Activated CD4-positive, alpha-beta T cell treated with anti-CD3 and anti-CD28 coated beads for 4 hours (primary cell): ENCODE measurements around the gene CAB39.
A peak's percentile ranks its signal among the peaks of the same experiment; 100 is the strongest.

Experiments
- DNase-seq, 2 donors: peaks; one replicate each; pipeline ENCODE4 v3.0.0-alpha.2; 2020

The CAB39 gene

GRCh38 chr2:230823264-230823964 is 110.8 kb downstream of the CAB39 start:
- DNase-seq: no peak

- DNase-seq: peak; percentile 47 to 61
These were observed 111.8 kb downstream of the CAB39 start for GRCh38 chr2:230824406-230824978.

- no peak for DNase-seq
These were observed 112.7 kb downstream of the CAB39 start for GRCh38 chr2:230825354-230825753.

- DNase-seq: no peak
These were observed 115.2 kb downstream of the CAB39 start for GRCh38 chr2:230827774-230828271.

- DNase-seq: no peak
These were observed 115.8 kb downstream of the CAB39 start for GRCh38 chr2:230828272-230828961.

- DNase-seq: no peak
These were observed 116.7 kb downstream of the CAB39 start for GRCh38 chr2:230829293-230829692.

- no peak for DNase-seq
These were observed 117.3 kb downstream of the CAB39 start for GRCh38 chr2:230829959-230830358.

GRCh38 chr2:230830428-230830827 is 117.8 kb downstream of the CAB39 start:
- no peak for DNase-seq

GRCh38 chr2:230840301-230840700 is 127.7 kb downstream of the CAB39 start:
- DNase-seq: no peak

GRCh38 chr2:230842473-230842872 is 129.8 kb downstream of the CAB39 start:
- no peak for DNase-seq

- DNase-seq: no peak
These were observed 130.5 kb downstream of the CAB39 start for GRCh38 chr2:230843132-230843531.

GRCh38 chr2:230846360-230846759 is 133.7 kb downstream of the CAB39 start:
- DNase-seq: no peak

- peak; percentile 88 to 91 for DNase-seq
These were observed 135.3 kb downstream of the CAB39 start for GRCh38 chr2:230847883-230848388.

- DNase-seq: peak; percentile 59 to 75
These were observed 137.2 kb downstream of the CAB39 start for GRCh38 chr2:230849633-230850357.

GRCh38 chr2:230850358-230850658 is 137.7 kb downstream of the CAB39 start:
- DNase-seq: no peak

GRCh38 chr2:230852113-230852512 is 139.5 kb downstream of the CAB39 start:
- DNase-seq: no peak

- no peak for DNase-seq
These were observed 149.1 kb downstream of the CAB39 start for GRCh38 chr2:230861552-230862255.

GRCh38 chr2:230862292-230862691 is 149.7 kb downstream of the CAB39 start:
- DNase-seq: no peak

GRCh38 chr2:230863031-230863430 is 150.4 kb downstream of the CAB39 start:
- no peak for DNase-seq

- DNase-seq: no peak
These were observed 150.9 kb downstream of the CAB39 start for GRCh38 chr2:230863442-230864121.

GRCh38 chr2:230864122-230864604 is 151.5 kb downstream of the CAB39 start:
- no peak for DNase-seq
